DLD1 (cell line): ENCODE results near the gene SLC40A1.

ENCODE experiments used
- in situ Hi-C: cut with HindIII; loops from 2 replicates; pipeline ENCODE4 v1.10.0; 2017; ENCODE audit warnings: low sequenced_read_pairs

The SLC40A1 gene

DNA sequence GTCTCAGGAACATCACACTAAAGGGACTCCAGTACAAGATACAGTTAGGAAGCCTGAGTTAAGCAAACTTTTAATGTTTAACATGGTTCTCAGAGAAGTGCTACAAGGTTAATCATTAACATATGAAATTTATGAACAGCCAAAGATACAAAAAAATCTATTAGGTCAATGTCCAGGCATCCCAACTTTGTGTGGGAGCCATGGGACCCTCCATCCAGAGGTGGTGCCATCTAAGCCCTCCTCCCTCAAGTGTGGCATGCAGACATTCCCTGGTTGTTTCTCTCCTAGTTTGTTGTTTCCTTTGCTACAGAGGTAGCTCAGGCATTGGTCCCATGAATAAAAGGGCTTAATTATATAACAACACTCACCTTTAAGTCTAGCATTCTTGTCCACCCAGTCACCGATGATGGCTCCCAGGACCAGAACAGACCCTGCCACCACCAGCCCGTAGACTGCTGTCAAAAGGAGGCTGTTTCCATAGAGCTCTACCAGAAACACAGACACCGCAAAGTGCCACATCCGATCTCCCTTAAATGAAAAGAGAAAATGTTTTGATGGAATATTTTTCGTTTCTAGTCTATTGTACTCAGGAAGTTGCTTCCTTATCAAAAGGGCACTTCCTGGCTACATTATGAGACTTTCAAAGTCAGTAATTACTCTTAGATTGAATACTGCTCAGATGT is 5.7 kb downstream of the SLC40A1 start:
- in situ Hi-C loops: no loop called here

- in situ Hi-C loops: no loop called here
These were observed 10.0 kb downstream of the SLC40A1 start for GRCh38 chr2:189570570-189571031.

DNA sequence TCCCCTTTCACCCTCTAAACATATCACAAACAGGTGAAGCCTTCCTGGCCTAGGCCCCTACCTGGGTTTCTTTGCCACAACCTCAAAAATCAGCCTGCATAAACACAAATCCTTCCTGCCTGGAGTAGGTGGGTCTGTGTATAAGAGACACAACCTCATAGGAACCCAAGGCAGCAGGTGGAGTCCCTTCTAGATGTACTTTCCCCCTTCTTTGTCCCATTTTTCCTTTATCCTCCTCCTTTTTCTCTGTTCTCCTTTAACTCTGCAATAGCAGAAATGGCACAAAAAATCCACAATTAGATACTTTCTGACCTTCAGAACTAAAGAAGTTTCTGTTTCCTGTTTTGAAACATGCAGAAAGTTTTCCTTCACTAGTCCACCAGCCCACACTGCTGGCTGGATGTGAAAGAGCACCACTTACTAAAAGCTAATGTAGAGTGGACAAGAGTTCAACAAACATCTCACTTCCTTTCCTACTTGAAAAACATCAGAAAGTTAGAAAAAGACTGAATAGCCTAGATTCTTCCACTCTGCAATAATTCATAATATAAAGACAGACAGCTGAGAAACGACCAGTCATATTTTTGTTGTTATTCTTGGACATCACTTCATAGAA is 11.2 kb downstream of the SLC40A1 start:
- in situ Hi-C loops: no loop called here

DNA sequence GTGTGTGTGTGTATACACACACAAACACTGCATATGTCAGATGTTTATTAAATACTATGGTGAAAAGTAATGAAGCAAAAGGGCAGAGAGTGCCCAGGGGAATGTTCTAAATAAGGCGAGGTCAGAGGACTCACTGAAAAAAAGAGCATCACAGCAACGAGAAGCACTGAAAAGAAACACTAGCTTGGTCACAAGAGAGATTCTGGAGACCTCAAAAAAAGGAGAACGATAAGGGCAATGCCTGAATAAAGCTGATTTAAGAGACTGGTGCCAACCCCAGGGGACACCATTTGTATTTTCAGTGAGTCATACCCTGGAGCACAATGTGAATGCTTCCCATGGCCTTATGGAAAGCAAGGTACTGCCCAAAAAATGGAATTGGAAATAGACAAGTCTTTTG is 14.5 kb downstream of the SLC40A1 start:
- in situ Hi-C loops: no loop called here

- in situ Hi-C loops: no loop called here
These were observed 19.1 kb downstream of the SLC40A1 start for GRCh38 chr2:189561371-189562038.

DNA sequence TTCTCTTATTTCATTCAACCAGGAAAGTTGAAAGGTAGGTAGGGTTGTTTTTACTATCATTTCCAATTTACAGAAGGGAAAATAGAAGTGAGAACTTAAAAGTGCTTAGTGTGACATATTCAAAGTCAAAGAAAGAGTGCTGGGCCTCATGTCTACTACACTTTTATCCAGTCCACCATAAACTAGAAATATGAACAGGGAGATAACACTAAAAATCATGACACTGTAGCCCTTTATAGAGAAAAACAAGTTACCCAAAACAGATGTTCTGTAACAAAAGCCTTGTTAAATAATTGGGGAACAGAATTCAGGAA is 20.4 kb downstream of the SLC40A1 start:
- in situ Hi-C loops: no loop called here

DNA sequence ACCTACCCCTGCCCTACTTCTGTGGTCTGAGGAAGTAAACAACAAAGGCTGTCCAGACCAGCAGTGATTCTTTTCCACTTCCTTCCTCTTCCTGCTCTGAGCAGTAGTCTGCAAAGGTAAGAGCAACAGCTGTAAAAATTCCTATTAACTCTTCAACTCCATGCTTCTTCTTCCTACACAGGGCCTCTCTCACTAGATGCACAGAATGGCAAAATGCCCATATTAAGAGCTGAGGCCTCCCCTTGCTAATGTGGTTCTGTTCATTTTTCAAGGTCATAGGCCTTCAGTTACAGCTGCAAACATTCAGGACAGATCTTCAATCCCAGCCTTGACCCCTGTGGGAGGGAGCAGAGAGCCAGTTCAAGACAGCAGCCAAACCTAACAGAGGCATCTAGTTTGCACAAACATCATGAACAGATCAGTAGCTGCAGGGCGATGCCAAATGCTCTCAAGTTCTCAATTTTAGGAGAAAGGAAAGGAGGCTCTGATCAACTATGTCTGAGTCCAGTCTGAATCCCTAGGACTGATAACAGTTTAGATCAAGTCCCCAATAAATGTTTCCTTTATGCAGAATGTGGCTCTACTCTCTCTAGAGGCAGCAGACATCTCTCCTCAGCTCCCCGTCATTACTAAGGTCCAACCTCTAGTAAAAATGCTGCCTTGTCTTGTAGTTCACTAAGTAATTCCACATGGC is 20.9 kb downstream of the SLC40A1 start:
- in situ Hi-C loops: no loop called here

- in situ Hi-C loops: no loop called here
These were observed 21.9 kb downstream of the SLC40A1 start for GRCh38 chr2:189558516-189559272.

DNA sequence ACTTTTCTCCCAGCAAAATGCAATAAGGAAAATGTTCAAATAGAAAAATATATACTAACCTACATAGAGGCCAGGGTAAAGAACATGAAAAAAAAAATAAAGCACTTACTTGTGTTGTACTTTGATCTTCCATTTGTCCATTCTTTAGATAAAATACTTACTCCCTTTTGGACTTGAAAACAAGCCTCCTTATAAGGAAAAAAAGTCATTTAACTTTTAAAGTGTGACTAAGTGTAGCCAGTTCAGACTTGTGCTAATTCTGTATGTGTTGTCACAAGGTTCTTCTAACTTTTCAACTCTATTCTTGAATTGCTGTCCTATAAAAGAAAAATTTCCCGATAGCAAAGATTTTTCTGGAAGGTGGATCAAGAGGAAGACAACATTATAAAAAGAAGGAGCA is 23.2 kb downstream of the SLC40A1 start:
- in situ Hi-C loops: no loop called here

DNA sequence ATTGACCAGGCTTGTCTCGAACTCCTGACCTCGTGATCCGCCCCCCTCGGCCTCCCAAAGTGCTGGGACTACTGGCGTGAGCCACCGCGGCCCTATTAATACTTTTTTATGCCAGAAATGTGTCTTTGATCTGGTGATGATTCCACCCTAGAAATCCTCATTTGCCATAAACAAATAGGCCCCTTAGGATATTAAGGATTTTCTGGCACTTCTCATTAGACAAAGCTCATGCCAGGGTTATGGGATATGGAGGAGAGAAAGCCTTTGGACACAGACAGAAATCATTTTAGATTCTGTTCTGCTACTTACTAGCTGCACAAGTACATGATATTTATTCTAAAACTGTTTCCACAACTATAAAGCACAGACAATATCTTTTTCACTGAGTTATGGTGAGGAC is 24.1 kb downstream of the SLC40A1 start:
- in situ Hi-C loops: no loop called here

DNA sequence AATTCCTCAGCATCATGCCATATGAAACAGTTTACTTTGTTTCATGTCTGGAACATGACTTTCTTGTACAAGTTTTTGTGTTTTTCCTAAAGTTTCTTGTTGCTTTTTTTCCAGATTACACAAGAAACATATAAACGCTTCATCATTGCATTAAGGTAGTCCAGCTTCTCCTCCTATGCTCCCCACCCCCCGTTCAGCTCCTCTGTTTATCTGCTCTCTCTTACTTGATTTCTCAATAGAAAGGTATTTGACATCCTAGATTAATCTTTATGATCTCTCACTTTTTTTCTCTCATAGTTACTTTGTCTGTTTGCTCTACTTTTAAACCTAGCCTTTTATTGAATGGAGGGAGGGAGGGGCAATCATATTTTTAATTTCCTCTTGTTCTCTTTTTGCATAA is 25.4 kb downstream of the SLC40A1 start:
- in situ Hi-C loops: no loop called here

DNA sequence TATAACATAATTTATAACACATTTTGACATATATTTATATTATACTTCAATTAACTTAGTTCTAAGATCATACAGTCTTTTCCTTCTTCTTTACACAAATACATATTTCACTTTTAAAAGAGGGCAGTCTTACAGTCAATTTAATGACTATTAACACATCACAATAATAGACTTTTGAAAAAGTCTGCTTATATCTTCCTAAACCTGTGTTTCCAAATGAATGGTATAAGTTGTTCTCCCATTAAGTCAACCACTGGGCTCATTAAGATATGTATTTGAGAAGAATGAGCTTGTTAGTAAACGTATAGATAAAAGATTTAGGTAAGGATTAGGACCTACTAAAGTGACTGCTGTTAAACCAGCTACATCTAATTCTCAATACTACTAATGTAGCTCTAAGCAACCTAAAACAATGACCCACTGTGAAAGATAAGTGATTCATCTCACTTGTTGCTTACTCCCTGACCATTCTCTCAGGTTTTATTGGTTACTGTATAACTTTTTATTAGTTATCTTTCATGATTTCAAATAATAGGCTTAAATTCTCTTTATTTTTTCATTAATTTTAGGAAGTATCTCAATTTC is 27.0 kb downstream of the SLC40A1 start:
- in situ Hi-C loops: no loop called here

DNA sequence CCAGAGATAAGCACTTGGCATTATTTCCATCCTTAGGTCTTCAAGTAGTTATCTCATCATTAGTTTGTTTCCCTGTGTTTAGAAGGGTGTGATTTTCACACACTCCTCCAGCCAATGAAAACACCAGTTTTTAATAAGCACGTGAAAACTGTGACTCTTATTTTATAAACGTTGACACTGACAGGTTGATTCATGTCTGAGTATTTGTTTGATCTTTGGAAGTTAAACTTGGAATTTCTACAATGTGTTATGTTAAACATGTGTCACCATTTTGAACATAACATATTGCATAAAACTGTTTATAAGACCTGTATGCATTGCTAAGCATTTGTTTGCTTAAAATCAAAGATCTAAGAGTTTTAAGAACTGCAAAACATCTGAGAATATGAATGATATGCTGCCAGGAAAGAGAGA is 27.6 kb downstream of the SLC40A1 start:
- in situ Hi-C loops: no loop called here

DNA sequence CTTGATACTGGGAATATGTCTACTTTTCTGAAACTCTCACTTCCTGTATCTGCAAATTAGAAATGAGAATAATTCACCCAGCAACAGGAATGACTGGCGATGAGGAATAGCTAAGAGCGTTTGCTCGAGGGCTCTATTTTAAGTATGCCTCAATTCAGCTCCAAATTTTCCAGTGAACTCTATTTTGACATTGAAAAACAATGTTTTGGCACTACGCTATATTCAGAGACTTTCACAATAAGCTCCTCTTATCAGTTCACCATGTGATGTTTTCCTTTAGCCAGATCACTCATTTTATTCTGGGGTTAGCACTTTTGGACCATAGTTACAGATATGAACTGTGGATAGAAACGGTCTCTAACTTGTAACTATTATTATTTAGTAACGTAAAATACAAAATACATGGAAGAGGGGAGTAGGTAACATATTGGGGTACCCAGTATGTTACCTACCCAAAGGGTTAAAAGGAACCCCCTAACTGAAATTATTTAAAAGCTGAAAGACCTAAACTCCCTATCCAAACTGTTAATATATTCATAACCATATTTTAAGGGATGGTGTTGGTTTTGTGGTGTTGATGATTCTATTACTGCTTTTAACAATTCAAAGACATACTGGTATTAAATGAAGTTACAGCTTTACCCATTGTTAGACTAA is 28.1 kb downstream of the SLC40A1 start:
- in situ Hi-C loops: no loop called here

DNA sequence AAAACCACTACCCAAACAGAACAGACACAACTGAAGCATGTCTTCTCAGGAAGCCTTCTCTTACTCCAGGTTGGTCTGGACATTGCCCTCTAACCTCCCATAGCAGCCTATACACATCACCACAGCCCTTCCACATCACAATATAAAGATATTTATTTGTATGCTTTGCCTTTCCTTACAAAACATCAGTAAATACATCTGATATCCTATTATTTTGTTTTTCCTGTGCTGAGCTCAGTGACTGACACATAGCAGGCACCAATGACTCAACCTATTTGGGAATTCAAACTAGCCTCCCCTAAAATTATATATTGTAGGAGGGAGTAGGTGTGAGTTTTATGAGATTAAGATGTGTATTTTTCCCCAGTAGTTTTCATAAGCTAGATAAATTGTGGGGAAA is 28.8 kb downstream of the SLC40A1 start:
- in situ Hi-C loops: no loop called here

DNA sequence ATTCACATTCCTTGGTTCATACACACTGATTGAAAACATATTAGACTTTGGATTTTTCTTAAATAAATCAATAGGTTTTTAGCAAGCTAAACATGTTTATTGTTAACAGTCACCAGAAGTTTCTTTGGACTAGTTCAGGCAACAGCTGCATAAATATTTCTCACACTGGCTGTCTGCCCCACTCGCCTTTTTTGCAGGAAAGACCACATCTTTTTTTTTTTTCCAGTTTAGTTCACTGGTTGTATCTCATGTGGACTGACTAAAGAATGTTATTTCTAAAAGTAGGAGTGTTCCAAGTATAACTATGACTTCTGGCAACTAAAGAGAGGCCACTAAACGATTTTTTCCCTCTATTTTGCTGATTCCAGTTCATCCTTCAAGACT is 31.1 kb downstream of the SLC40A1 start:
- in situ Hi-C loops: no loop called here

DNA sequence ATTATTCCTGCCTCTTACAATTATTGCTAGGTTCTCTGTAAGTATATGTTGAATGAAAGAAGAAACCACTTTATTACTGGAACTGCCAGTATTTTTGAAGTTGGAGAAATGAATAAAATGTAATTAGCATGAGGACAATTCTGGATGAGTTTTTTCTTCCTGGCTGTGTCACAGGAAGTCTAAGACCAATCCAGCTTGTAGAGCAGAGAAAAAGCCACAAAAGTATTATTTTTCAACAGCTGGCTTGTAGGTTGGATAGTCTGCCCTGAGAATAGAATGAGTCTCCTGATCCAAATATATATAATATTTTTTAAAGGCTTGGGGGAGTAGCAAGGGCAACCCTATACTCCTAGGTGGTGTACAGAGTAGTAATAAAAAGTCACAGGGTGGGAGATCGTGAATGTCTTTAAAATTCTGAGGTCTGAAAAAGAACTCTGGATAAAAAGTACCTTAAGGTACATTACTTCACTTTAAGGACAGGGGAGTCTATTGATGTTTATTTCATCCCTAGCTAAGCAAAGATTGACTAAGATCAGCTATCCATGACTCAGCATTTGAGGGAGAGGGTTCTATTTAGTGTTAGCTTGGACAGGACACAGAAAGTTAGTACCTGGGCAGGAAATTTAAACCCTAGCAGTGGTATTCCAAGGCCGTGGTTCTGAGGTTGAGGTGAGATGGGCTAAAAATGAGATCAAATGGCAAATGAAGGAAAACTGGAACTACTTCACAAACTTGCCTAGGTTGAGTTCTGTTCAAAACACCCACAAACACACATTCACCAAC is 31.7 kb downstream of the SLC40A1 start:
- in situ Hi-C loops: no loop called here

DNA sequence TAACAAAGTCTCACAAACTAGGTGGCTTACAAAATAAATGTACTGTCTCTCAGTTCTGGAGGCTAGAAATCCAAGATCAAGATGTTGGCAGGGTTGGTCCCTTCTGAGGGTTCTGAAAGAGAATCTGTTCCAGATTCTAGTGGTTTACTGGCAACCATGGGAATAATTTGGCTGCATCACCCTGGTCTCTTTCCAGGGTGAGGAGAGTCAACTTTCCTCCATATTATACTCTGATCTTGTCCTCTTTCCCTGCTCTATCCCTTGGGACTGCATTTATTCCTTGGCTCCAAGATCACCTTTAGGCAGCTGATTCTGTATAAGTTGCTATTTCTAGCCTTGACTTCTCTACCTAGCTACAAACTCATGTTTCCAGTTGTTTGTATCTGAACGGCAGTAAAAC is 35.2 kb downstream of the SLC40A1 start:
- in situ Hi-C loops: no loop called here

DNA sequence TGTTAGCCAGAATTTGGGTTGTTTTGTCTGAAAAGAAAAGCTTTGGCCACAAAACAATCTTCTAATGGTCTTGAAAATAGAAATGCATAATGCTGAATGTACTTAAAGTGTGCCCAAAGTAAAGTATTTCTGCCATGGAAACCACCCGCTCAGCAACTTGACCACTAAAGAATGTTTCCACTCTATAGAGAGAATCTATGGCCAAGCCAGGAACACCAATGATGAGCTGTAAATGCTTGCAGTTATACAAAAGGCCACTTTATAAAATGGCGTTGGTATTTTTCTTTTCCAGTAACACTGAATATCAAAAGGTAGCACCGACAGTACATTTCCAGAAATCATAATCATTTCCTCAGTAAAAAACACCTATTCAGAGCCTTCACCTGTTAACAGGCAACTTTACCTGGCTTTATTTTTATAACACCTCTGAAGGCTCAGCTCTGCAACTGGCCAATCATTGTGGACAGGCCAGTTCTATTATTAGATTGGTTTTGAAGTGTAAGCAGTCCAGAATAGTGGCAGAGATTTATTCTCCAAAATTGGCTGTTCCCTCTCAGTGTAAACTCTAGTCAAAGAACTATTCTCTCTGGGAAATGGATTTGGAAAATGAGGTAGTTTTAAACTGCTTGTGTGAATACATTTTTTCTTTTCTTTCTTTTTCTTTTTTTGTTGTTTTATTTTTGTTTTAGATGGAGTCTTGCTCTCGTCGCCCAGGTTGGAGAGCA is 36.1 kb downstream of the SLC40A1 start:
- in situ Hi-C loops: no loop called here
